PC-3 (cell line): ENCODE results near the gene FUBP3. TPM values are rescaled to one million over a fixed set of nuclear protein-coding genes. Genes with fewer than 3 reads are reported as not detected.

ENCODE experiments used
- ATAC-seq: fragments of 200-7000 bp; cut with Tn5 transposase; 2 replicates; pipeline ENCODE4 v1.9.1; 2020; ENCODE audit warnings: mild to moderate bottlenecking, moderate library complexity
- BruUV-seq: library from RNA; stranded (reverse); fragments of 400-500 nt; replicated peaks from 2 replicates; lab custom pipeline; 2021; lab: Mats Ljungman, UMichigan
- CTCF ChIA-PET: fragments of 300-600 bp; sonication (Branson Sonifier 250); formaldehyde crosslinking; loops from one replicate; lab custom pipeline; 2022; ENCODE audit warnings: antibody characterized with exemption; lab: Charles Lee
- POLR2A ChIA-PET: fragments of 300-600 bp; sonication (Branson Sonifier 250); formaldehyde crosslinking; loops from one replicate; lab custom pipeline; 2022; ENCODE audit warnings: antibody characterized with exemption; ENCODE audit not compliant: unreplicated experiment; lab: Charles Lee
- DNase-seq: peaks from one replicate; pipeline ENCODE4 v3.0.0-alpha.2; 2015
- H2AFZ ChIP-seq: fragments of 300-600 bp; sonication (generic); 2 replicates; pipeline ENCODE4 v1.6.0; 2016; ENCODE audit warnings: antibody characterized with exemption, low read length
- H3F3A ChIP-seq: fragments of 300-600 bp; sonication (generic); one replicate; pipeline ENCODE4 v1.6.0; 2017; ENCODE audit warnings: antibody characterized with exemption, low read length, control low read depth, mild to moderate bottlenecking; ENCODE audit not compliant: unreplicated experiment
- H3K27ac ChIP-seq: fragments of 300-600 bp; sonication (generic); 2 replicates; pipeline ENCODE4 v1.5.1; 2016; ENCODE audit warnings: mild to moderate bottlenecking, low read length
- H3K27me3 ChIP-seq: fragments of 300-600 bp; sonication (generic); 2 replicates; pipeline ENCODE4 v1.6.1; 2016; ENCODE audit warnings: low read length, mixed read lengths
- H3K36me3 ChIP-seq: fragments of 300-600 bp; sonication (generic); 2 replicates; pipeline ENCODE4 v1.6.1; 2016; ENCODE audit warnings: low read depth, mixed run types, low read length, mixed read lengths
- H3K4me1 ChIP-seq: fragments of 300-600 bp; sonication (generic); 2 replicates; pipeline ENCODE4 v1.5.1; 2016; ENCODE audit warnings: low read length; ENCODE audit not compliant: insufficient read depth
- H3K4me2 ChIP-seq: fragments of 300-600 bp; sonication (generic); 2 replicates; pipeline ENCODE4 v1.6.0; 2016; ENCODE audit warnings: low read length
- H3K4me3 ChIP-seq: fragments of 300-600 bp; sonication (generic); 2 replicates; pipeline ENCODE4 v1.5.1; 2016; ENCODE audit warnings: mild to moderate bottlenecking, low read length, mixed read lengths
- H3K79me2 ChIP-seq: fragments of 300-600 bp; sonication (generic); 2 replicates; pipeline ENCODE4 v1.6.1; 2017; ENCODE audit warnings: low read length, mixed read lengths
- H3K9ac ChIP-seq: fragments of 300-600 bp; sonication (generic); 2 replicates; pipeline ENCODE4 v1.6.0; 2016; ENCODE audit warnings: mild to moderate bottlenecking, low read length
- H3K9me2 ChIP-seq: fragments of 300-600 bp; sonication (generic); replicated peaks from 2 replicates; pipeline ENCODE4 v1.6.1; 2016; ENCODE audit warnings: mixed run types, low read length, mixed read lengths
- H3K9me3 ChIP-seq: fragments of 300-600 bp; sonication (generic); 2 replicates; pipeline ENCODE4 v1.6.1; 2016; ENCODE audit warnings: low read length, mixed read lengths
- H4K20me1 ChIP-seq: fragments of 300-600 bp; sonication (generic); 2 replicates; pipeline ENCODE4 v1.6.1; 2016; ENCODE audit warnings: low read length, mixed read lengths
- CTCF ChIP-seq: fragments of 300-600 bp; sonication (generic); conservative IDR thresholded peaks from 2 replicates; pipeline ENCODE4 v1.5.1; 2017; ENCODE audit warnings: antibody characterized with exemption, low read depth, mild to moderate bottlenecking, low read length
- EZH2 ChIP-seq: fragments of 300-600 bp; sonication (generic); IDR thresholded peaks from one replicate; pipeline ENCODE4 v1.6.1; 2017; ENCODE audit warnings: antibody characterized with exemption, mild to moderate bottlenecking, low read length; ENCODE audit not compliant: unreplicated experiment
- EZH2phosphoT487 ChIP-seq: fragments of 300-600 bp; sonication (generic); IDR thresholded peaks from 2 replicates; pipeline ENCODE4 v1.6.1; 2018; ENCODE audit warnings: mild to moderate bottlenecking, antibody characterized with exemption, low read length, borderline replicate concordance
- intact Hi-C: fragments of 100-400 bp; cut with micrococcal nuclease; formaldehyde crosslinking; loops from 2 replicates; pipeline ENCODE4 v1.9.0; 2023
- total RNA-seq: library from RNA; depleted of rRNA; stranded (reverse); fragments of >200 nt; gene quantifications from 2 replicates; pipeline ENCODE4 v1.2.3, GENCODE V29; 2014

Gene FUBP3
- total RNA-seq, 1 experiment from 2014 or later, result 53.7 TPM

- no peaks in the 10 kb centered on the region for H4K20me1 ChIP-seq
- ChIA-PET POLR2A (interaction anchor here (0.5 kb wide), 1 partner anchor 215 kb away, joined by 22 read pairs; no protein-coding TSS in a partner anchor), CTCF (no interaction called here)
- H2AFZ ChIP-seq, result no peak overlapping the region
- no peaks in the 10 kb centered on the region for H3K36me3 ChIP-seq
- H3F3A ChIP-seq, result no peaks in the 10 kb centered on the region
- no peaks in the 10 kb centered on the region for H3K79me2 ChIP-seq
- H3K4me1 ChIP-seq, result no peaks in the 10 kb centered on the region
- DNase-seq, result no peak
- H3K9ac ChIP-seq, result no peak overlapping the region
- no peak for ATAC-seq
- no TSS peak for BruUV-seq
- H3K9me2 ChIP-seq, result no peaks in the 10 kb centered on the region
- no peak overlapping the region for H3K4me3 ChIP-seq
- intact Hi-C loops, result no loop called here
- no peaks in the 10 kb centered on the region for H3K27me3 ChIP-seq
- TF ChIP-seq EZH2, result no peak
- TF ChIP-seq EZH2phosphoT487, result no peak
- TF ChIP-seq CTCF, result no peak
- no peak overlapping the region for H3K27ac ChIP-seq
- no peaks in the 10 kb centered on the region for H3K9me3 ChIP-seq
- H3K4me2 ChIP-seq, result no peak overlapping the region
Measured at GRCh38 chr9:130651221-130651620, 71.8 kb downstream of the FUBP3 start.

GRCh38 chr9:130651752-130652151, 72.4 kb downstream of the FUBP3 start:
- no peaks in the 10 kb centered on the region for H3K9me2 ChIP-seq
- no peaks in the 10 kb centered on the region for H3K4me1 ChIP-seq
- no peak overlapping the region for H2AFZ ChIP-seq
- ATAC-seq, result no peak
- TF ChIP-seq CTCF, result no peak
- no peak overlapping the region for H3K4me3 ChIP-seq
- ChIA-PET POLR2A (interaction anchor here (0.5 kb wide), 1 partner anchor 214 kb away, joined by 22 read pairs; no protein-coding TSS in a partner anchor), CTCF (no interaction called here)
- H3K79me2 ChIP-seq, result no peaks in the 10 kb centered on the region
- intact Hi-C loops, result no loop called here
- H3K36me3 ChIP-seq, result no peaks in the 10 kb centered on the region
- no peaks in the 10 kb centered on the region for H3K27me3 ChIP-seq
- H3K9ac ChIP-seq, result no peak overlapping the region
- no peaks in the 10 kb centered on the region for H3K9me3 ChIP-seq
- BruUV-seq, result no TSS peak
- no peak overlapping the region for H3K4me2 ChIP-seq
- no peaks in the 10 kb centered on the region for H3F3A ChIP-seq
- H3K27ac ChIP-seq, result no peak overlapping the region
- DNase-seq, result no peak
- H4K20me1 ChIP-seq, result no peaks in the 10 kb centered on the region

GRCh38 chr9:130654879-130655278, 75.5 kb downstream of the FUBP3 start:
- POLR2A ChIA-PET, result no interaction called here
- Histone ChIP-seq H3K9me3 (no peaks in the 10 kb centered on the region), H3K9me2 (no peaks in the 10 kb centered on the region), H3K4me3 (no peak overlapping the region), H4K20me1 (no peaks in the 10 kb centered on the region), H3K4me2 (no peak overlapping the region), H3K79me2 (no peaks in the 10 kb centered on the region), H2AFZ (no peak overlapping the region), H3K27ac (no peak overlapping the region), H3K4me1 (no peaks in the 10 kb centered on the region), H3F3A (no peaks in the 10 kb centered on the region), H3K9ac (no peak overlapping the region), H3K27me3 (no peaks in the 10 kb centered on the region), H3K36me3 (no peaks in the 10 kb centered on the region)
- no TSS peak for BruUV-seq
- DNase-seq (no peak), ATAC-seq (no peak)
- intact Hi-C loops, result no loop called here
- CTCF ChIA-PET, result no interaction called here
- TF ChIP-seq CTCF, result no peak
- TF ChIP-seq EZH2, result no peak
- TF ChIP-seq EZH2phosphoT487, result no peak
